Measurements from ENCODE around the gene ST8SIA2. TPM values are rescaled to one million over a fixed set of nuclear protein-coding genes. Genes with fewer than 3 reads are reported as not detected.

ST8SIA2 gene
- total RNA-seq, 1 donor from 2014 or later = not detected

- DNase-seq (ENCODE audit: low spot score) = no peak
Measured at GRCh38 chr15:92395098-92395635, 1.5 kb downstream of the ST8SIA2 start.

- DNase-seq (ENCODE audit: low spot score) = no peak
Measured at GRCh38 chr15:92399271-92399950, 5.7 kb downstream of the ST8SIA2 start.

GRCh38 chr15:92400573-92400972 lies 6.9 kb downstream of the ST8SIA2 start:
- no peak for DNase-seq (ENCODE audit: low spot score)

- DNase-seq (ENCODE audit: low spot score) = no peak
Measured at GRCh38 chr15:92400980-92401787, 7.5 kb downstream of the ST8SIA2 start.

- DNase-seq (ENCODE audit: low spot score) = no peak
Measured at GRCh38 chr15:92402751-92403150, 9.1 kb downstream of the ST8SIA2 start.

GRCh38 chr15:92405942-92406341 lies 12.3 kb downstream of the ST8SIA2 start:
- DNase-seq (ENCODE audit: low spot score) = no peak

- DNase-seq (ENCODE audit: low spot score) = no peak
Measured at GRCh38 chr15:92407321-92407720, 13.6 kb downstream of the ST8SIA2 start.

- no peak for DNase-seq (ENCODE audit: low spot score)
Measured at GRCh38 chr15:92407916-92408315, 14.2 kb downstream of the ST8SIA2 start.

GRCh38 chr15:92409006-92409405 lies 15.3 kb downstream of the ST8SIA2 start:
- DNase-seq (ENCODE audit: low spot score) = no peak

- DNase-seq (ENCODE audit: low spot score) = no peak
Measured at GRCh38 chr15:92409521-92409920, 15.8 kb downstream of the ST8SIA2 start.

- no peak for DNase-seq (ENCODE audit: low spot score)
Measured at GRCh38 chr15:92410537-92410936, 16.9 kb downstream of the ST8SIA2 start.

GRCh38 chr15:92411256-92411655 lies 17.6 kb downstream of the ST8SIA2 start:
- DNase-seq (ENCODE audit: low spot score) = no peak

- no peak for DNase-seq (ENCODE audit: low spot score)
Measured at GRCh38 chr15:92413510-92413909, 19.8 kb downstream of the ST8SIA2 start.

GRCh38 chr15:92415639-92416297 lies 22.1 kb downstream of the ST8SIA2 start:
- no peak for DNase-seq (ENCODE audit: low spot score)

- DNase-seq (ENCODE audit: low spot score) = no peak
Measured at GRCh38 chr15:92416557-92416956, 22.9 kb downstream of the ST8SIA2 start.

- DNase-seq (ENCODE audit: low spot score) = no peak
Measured at GRCh38 chr15:92417716-92418115, 24.0 kb downstream of the ST8SIA2 start.

GRCh38 chr15:92418864-92419263 lies 25.2 kb downstream of the ST8SIA2 start:
- DNase-seq (ENCODE audit: low spot score) = no peak

- no peak for DNase-seq (ENCODE audit: low spot score)
Measured at GRCh38 chr15:92421976-92422375, 28.3 kb downstream of the ST8SIA2 start.

GRCh38 chr15:92425578-92426225 lies 32.0 kb downstream of the ST8SIA2 start:
- no peak for DNase-seq (ENCODE audit: low spot score)

- DNase-seq (ENCODE audit: low spot score) = no peak
Measured at GRCh38 chr15:92429378-92430068, 35.8 kb downstream of the ST8SIA2 start.

GRCh38 chr15:92430069-92430440 lies 36.4 kb downstream of the ST8SIA2 start:
- DNase-seq (ENCODE audit: low spot score) = no peak

Data from ureter (tissue), 1 donor.